GM13976 (cell line): ENCODE results near the gene SPTBN1.
"Not testable (repeated sequence)": the region's sequence is repeated elsewhere in the genome, so short reads cannot be mapped to it uniquely, and the experiment has no call there.

Experiments used
- DNase-seq: peaks from one replicate; pipeline ENCODE4 v3.0.0; 2012; ENCODE audit warnings: low spot score
- in situ Hi-C: fragments of 300-500 bp; cut with MboI; formaldehyde crosslinking; loops from one replicate; pipeline ENCODE4 v1.12.0; 2022; ENCODE audit warnings: low sequenced_read_pairs, mixed read lengths, inconsistent platforms; ENCODE audit not compliant: unreplicated experiment
- TF ChIP-seq, protein P1 (sequence below): IDR thresholded peaks from 2 replicates; pipeline ENCODE4 v1.5.1; 2012; ENCODE audit warnings: borderline replicate concordance, mild to moderate bottlenecking; ENCODE audit not compliant: insufficient read depth; ENCODE audit errors: extremely low read depth, missing control alignments, control extremely low read depth

The SPTBN1 gene

DNA sequence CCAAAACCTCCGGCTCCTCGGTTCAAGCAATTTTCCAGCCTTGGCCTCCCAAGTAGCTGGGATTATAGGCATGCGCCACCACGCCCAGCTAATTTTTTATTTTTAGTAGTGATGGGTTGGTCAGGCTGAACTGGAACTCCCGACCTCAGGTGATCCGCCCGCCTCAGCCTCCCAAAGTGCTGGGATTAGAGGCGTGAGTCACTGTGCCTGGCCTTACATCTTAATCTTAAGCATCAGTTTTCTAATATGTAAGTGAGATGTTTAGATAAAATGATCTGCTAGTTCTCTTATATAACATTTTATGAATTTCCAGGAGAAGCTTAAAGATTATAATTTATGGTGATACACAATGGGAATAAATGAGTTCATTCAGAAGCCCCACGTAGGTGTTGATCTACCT lies 69.2 kb downstream of the SPTBN1 start:
- TF ChIP-seq, protein P1, sequence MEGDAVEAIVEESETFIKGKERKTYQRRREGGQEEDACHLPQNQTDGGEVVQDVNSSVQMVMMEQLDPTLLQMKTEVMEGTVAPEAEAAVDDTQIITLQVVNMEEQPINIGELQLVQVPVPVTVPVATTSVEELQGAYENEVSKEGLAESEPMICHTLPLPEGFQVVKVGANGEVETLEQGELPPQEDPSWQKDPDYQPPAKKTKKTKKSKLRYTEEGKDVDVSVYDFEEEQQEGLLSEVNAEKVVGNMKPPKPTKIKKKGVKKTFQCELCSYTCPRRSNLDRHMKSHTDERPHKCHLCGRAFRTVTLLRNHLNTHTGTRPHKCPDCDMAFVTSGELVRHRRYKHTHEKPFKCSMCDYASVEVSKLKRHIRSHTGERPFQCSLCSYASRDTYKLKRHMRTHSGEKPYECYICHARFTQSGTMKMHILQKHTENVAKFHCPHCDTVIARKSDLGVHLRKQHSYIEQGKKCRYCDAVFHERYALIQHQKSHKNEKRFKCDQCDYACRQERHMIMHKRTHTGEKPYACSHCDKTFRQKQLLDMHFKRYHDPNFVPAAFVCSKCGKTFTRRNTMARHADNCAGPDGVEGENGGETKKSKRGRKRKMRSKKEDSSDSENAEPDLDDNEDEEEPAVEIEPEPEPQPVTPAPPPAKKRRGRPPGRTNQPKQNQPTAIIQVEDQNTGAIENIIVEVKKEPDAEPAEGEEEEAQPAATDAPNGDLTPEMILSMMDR = no peak
- in situ Hi-C loops = loop anchor here (10.0 kb wide), 1 partner anchor 179 kb away; no protein-coding TSS in a partner anchor
- no peak for DNase-seq

DNA sequence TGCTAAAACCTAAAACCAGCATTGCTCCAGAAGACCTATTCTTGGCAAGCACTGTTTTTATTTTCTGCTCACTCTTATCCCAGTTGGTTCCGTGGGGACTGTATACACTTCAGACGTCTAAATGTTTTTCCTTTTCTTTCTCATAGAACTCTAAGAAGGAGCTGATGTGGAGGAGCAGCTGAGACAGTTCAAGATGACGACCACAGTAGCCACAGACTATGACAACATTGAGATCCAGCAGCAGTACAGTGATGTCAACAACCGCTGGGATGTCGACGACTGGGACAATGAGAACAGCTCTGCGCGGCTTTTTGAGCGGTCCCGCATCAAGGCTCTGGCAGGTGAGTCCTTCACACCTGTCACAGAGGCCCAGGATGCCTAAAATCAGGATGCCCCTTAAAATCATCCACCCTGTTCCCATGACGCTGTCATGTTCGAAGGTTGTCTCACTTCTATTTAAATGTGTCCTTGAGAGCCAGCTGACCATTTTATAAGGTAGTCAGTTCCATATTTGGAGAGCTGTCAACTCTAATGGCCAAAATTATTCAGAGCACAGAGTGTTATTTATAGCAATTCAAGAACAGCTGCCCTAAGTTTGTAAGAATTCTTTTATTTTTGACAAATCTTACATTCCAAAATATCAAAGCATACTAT lies 70.2 kb downstream of the SPTBN1 start:
- DNase-seq = no peak
- TF ChIP-seq, protein P1 = no peak
- in situ Hi-C loops = loop anchor here (10.0 kb wide), 1 partner anchor 178 kb away; no protein-coding TSS in a partner anchor

DNA sequence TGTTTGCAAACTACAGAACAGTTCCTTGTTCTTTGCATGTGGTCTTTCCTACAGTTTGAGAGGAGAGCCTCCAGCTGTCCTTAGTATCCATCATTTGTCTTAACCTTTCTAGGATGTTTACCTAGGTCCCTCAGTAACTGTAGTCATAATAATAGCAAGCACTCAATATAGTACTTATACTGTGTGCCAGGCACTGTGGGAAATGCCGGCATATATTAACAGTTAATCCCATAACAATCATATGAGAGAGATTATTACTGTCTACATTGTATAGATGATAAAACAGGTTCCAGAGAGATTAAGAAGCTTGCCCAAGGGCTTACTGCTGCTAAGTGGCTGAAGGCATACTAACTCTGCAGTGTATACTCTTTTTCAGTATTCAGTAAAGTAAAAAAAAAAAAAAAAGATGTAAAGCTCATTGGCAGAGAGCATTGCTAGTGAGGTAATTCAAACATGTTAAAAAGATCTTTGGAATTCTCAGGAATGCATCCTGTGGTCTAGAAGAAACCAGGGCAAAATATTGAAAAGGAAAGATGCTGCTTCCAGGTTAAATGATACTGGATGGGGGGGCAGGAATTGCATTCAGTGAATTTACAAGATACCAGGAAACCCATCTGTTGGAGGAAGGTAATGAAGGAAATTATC lies 72.3 kb downstream of the SPTBN1 start:
- in situ Hi-C loops = loop anchor here (10.0 kb wide), 1 partner anchor 176 kb away; no protein-coding TSS in a partner anchor
- DNase-seq = no peak
- TF ChIP-seq, protein P1 = no peak

DNA sequence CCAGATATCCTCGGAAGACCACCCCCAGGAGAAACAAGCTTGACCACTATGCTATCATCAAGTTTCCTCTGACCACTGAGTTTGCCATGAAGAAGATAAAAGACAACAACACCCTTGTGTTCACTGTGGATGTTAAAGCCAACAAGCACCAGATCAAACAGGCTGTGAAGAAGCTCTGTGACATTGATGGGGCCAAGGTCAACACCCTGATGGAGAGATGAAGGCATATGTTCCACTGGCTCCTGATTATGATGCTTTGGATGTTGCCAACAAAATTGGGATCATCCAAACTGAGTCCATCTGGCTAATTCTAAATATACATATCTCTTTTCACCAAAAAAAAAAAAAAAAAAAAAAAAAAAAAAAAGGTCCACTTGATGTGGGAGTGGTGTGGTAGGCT lies 73.4 kb downstream of the SPTBN1 start:
- in situ Hi-C loops = loop anchor here (10.0 kb wide), 1 partner anchor 175 kb away; no protein-coding TSS in a partner anchor
- not testable (repeated sequence) for DNase-seq

GRCh38 chr2:54529935-54530334 lies 73.8 kb downstream of the SPTBN1 start:
- DNase-seq = no peak
- in situ Hi-C loops = loop anchor here (10.0 kb wide), 1 partner anchor 175 kb away; no protein-coding TSS in a partner anchor
- TF ChIP-seq, protein P1 = no peak

DNA sequence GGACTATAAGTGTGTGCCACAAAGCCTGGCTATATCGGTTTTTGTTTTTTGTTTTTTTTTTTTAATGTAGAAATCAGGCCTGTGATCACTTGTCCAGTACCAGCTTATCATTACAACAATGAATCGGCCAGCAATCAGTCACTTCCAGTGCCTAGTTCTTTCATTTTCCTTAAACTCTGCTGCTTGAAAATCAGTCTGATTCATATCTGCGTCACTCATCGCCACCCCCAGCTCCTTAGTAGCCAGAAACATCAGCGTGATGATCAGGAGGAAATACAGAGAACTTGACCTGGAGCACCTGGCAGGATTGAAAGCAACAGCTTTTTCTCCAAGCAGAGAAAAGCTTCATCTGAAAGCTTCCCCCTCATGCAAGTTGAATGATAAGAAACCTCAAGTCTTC lies 75.4 kb downstream of the SPTBN1 start:
- no peak for DNase-seq
- TF ChIP-seq, protein P1 = no peak
- in situ Hi-C loops = no loop called here

DNA sequence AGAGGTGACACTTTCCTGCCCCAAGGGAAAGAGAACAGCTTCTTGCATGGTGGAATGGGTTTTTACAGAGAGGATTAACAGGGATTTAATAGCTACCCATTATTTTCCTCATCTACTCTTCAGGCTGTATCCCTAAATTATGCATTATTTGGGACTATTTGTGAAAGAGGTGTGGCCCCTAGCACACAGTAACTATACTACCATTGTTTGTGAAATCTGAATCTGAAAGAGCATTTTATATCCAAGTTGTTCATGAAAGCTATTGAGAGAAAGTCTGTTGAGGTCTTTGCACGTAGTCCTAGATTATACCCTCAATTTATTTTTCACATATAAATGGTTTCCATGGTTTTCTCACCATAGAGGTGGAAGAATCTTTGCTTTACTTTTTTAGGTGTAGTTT lies 78.1 kb downstream of the SPTBN1 start:
- in situ Hi-C loops = no loop called here
- TF ChIP-seq, protein P1 = no peak
- no peak for DNase-seq
